T-helper 9 cell (primary cell): ENCODE data around the gene LMBR1.

ENCODE experiments used
- DNase-seq: peaks from one replicate; pipeline ENCODE4 v3.0.0-alpha.2; 2020

Gene LMBR1

DNA sequence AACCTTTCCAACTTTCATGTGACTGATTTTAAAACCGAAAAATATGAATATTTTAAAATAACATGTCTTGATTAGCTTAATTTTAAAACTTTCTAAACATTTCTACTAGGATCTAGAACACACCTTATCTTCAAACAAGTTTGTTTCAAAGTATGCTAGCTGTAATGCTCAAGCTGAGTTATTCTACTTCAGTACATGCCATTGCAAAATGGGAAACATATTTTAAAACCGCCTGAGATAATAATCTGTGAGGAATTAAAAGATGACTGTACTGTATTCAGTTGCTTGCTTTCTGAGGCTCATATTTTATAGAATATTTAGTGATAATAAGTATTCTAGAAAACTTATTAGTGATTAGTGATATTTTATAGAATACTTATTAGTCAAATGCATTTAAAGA is 99.6 kb downstream of the LMBR1 start:
- no peak for DNase-seq

GRCh38 chr7:156792611-156793010 is 100.4 kb downstream of the LMBR1 start:
- DNase-seq = no peak

GRCh38 chr7:156791241-156791640 is 101.7 kb downstream of the LMBR1 start:
- DNase-seq = no peak

- no peak for DNase-seq
Observed at GRCh38 chr7:156790264-156790663, 102.7 kb downstream of the LMBR1 start.

GRCh38 chr7:156785998-156786543 is 106.9 kb downstream of the LMBR1 start:
- no peak for DNase-seq

DNA sequence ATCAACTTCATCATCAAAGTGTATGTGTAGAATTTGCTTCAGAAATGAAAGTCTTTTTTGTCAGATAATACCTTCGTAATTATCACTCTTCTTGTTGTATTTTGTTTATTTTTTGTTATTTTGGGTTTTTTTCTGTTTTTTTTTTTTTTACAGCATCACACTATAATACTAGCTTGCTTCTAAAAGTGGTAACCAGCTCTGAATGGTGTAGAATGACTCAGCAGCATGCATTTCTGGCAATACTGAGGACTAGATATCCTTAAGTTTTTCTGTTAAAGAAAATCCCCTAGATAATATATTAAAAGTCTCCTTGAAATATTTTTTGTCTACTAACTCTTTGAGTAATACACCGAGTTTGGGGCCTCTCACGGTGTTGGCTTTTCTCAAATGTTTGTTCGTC is 109.1 kb downstream of the LMBR1 start:
- no peak for DNase-seq

GRCh38 chr7:156781972-156782371 is 111.0 kb downstream of the LMBR1 start:
- no peak for DNase-seq

GRCh38 chr7:156780724-156781455 is 112.1 kb downstream of the LMBR1 start:
- no peak for DNase-seq

DNA sequence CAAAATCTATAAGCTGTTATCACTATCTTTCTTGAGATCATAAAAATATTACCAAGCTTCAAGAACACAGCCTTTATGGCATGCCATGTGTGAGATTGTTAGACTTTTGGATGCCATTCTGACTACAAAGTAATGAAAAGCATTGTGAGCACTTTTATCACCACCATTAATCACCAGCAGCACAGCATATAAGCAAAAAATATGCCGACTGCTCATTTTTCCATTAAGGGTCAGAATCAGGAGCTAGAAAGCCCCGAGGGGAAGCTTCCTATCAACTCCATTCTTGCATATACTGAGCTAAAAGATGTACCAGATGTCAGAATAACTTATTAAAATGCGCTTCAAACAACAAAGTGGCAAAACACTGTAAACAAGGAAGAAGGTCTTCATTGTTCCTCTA is 114.3 kb downstream of the LMBR1 start:
- DNase-seq = no peak

DNA sequence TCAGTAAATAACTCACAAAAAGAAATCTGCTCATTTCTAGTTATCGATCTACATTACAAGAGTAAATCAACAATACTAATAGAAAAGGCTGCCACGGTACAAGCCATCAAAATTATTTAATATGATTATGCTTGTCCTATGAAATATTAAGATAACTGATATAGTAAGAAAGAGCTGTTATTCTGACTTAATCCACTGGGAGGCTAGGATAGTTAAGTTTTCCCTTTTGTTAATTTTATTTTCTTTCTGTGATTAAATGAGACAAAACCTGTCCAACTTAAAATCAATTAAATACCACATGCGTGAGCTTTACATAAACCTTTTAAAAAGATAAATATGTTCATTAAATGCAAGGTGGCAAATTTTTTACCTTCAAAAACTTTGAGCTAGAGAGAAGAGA is 114.8 kb downstream of the LMBR1 start:
- no peak for DNase-seq

GRCh38 chr7:156777364-156778069 is 115.5 kb downstream of the LMBR1 start:
- DNase-seq = no peak

DNA sequence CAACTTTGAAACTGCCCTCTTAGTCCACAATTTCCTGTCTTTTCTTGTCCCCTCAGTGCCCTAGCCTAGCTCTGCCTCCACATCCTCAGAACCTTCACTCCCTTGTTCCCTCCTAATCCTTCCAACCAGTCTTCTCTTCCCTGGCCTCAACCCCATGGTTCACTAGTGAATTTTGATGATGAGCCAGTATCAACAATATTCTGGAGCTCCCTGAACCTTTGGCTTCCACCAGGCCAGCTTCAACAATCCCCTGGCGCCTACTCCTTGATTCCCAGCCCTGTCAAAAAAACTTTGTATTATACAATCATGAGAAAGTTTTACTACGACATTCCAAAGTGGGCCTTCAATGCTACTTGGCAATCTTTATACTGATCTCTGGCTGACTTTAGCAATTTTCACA is 116.5 kb downstream of the LMBR1 start:
- no peak for DNase-seq

DNA sequence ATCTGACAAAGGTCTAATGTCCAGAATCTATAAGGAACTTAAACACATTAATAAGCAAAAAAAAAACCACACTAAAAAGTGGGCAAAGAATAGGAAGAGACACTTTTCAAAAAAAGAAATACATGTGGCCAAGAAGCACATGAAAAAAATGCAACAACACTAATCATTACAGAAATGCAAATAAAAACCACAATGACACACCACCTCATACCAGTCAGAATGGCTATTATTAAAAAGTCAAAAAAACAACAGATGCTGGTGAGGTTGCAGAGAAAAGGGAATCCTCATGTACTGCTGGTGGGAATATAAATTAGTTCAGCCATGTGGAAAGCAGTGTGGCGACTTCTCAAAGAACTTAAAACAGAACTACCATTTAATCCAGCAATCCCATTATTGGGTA is 119.0 kb downstream of the LMBR1 start:
- no peak for DNase-seq

DNA sequence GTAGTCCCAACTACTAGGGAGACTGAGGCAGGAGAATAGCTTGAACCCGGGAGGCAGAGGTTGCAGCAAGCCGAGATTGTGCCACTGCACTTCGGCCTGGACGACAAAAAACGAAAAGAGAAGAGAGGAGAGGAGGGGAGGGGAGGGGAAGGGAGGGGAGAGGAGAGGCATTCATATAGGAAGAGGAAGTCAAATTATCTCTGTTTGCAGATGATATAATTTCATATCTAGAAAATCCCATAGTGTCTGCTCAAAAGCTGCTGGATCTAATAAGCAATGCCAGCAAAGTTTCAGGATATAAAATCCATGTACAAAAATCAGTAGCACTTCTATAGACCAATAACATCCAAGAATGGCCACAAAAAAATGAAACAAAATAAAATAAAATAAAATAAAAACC is 120.3 kb downstream of the LMBR1 start:
- no peak for DNase-seq

GRCh38 chr7:156768698-156769472 is 124.1 kb downstream of the LMBR1 start:
- no peak for DNase-seq

- no peak for DNase-seq
Observed at GRCh38 chr7:156766666-156767065, 126.3 kb downstream of the LMBR1 start.

- DNase-seq = no peak
Observed at GRCh38 chr7:156765901-156766656, 126.9 kb downstream of the LMBR1 start.

DNA sequence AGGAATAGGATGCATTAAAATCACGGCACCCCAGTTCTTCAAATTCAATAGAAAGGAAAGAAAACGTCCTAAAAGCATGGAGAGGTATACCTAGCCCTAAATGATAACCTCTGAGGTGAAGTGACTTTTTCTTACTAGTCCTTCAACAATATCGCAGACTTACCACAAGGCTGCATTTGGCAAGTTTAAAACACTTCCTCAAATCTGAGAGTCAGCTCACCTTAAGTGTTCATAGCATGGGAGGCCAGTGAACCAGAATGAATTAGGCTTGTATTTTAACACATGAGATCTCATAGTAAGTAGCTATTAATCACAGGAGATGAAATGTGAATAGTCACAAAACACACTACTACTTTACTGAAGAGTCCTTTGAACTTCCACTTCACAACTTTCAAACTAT is 128.2 kb downstream of the LMBR1 start:
- DNase-seq = no peak

GRCh38 chr7:156764016-156764669 is 128.8 kb downstream of the LMBR1 start:
- DNase-seq = no peak

DNA sequence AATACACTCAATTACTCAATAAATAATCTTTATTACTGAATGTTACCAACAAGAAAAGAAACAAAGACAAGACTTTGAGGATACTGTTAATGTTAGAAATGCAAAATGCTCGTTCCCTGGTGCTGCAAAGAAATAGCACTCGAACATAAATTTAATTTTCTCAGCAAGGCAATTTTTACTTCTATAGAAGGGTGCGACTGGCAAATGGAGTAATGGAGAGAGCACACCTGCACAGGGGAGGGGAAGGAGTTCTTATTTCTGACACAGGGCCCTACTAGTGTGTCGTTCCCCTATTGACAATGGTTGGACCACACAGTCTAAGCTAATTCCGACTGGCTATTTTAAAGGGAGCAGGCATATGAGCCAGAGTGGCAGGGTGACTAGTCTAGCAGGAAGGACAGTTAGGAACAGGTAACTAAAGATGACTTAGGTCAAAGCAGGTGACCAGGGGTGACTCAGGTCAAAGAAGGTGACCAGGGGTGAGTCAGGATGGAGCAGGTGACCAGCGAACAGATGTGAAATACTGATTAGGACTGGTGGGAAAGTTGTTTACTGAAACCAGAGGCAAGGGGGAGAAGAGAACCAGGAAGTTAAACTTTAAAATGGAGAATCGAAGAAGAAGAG is 133.3 kb downstream of the LMBR1 start:
- no peak for DNase-seq

DNA sequence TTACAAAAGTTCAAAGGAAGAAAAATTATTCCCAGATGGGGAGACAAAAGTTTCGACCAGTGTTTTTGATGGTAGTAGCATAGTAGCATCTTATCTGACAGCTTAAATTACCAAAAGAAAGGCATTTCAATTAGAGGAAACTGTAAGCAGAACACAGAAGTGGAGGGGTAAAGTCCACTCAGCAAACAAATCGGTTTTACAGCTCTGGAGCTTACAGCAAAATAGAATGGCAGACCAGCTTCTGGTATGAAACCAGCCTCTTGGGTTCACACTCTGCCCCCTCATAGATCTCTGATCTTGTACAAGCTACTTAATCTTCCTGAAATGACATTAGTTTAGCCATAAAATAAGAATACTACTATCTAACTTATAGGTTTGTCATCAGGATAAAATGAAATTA is 133.8 kb downstream of the LMBR1 start:
- DNase-seq = no peak

- no peak for DNase-seq
Observed at GRCh38 chr7:156754201-156754600, 138.8 kb downstream of the LMBR1 start.
